Bronchial epithelial cell (primary cell): ENCODE data around the gene CFP. TPM values are rescaled to one million over a fixed set of nuclear protein-coding genes. Genes with fewer than 3 reads are reported as not detected.

ENCODE experiments used
- DNase-seq: peaks from one replicate; pipeline ENCODE4 v3.0.0-alpha.2; 2010; ENCODE audit warnings: low read depth
- FAIRE-seq: peaks from 2 replicates; lab custom pipeline; 2011; peaks lifted over from hg19 to GRCh38; lab: Jason Lieb, UNC
- H3K27me3 ChIP-seq: 2 replicates; pipeline ENCODE4 v1.5.1; 2011; ENCODE audit warnings: low read length; ENCODE audit not compliant: control insufficient read depth, insufficient read depth
- H3K36me3 ChIP-seq: 2 replicates; pipeline ENCODE4 v1.5.1; 2011; ENCODE audit warnings: low read length; ENCODE audit not compliant: control insufficient read depth, insufficient read depth
- H3K4me3 ChIP-seq: 2 replicates; pipeline ENCODE4 v1.5.1; 2011; ENCODE audit warnings: mild to moderate bottlenecking, low read depth, low read length, control low read depth
- total RNA-seq: library from RNA; depleted of rRNA; stranded (reverse); fragments of >200 nt; gene quantifications from 2 replicates; pipeline ENCODE4 v1.2.1, GENCODE V29; 2014
- TF ChIP-seq, protein P1 (sequence below): IDR thresholded peaks from 2 replicates; pipeline ENCODE4 v1.5.1; 2011; ENCODE audit warnings: mild to moderate bottlenecking, moderate library complexity, low read length, control low read depth, inconsistent platforms; ENCODE audit not compliant: insufficient read depth, severe bottlenecking

The CFP gene
- total RNA-seq, 1 donor from 2014 or later, result 0.26 TPM

DNA sequence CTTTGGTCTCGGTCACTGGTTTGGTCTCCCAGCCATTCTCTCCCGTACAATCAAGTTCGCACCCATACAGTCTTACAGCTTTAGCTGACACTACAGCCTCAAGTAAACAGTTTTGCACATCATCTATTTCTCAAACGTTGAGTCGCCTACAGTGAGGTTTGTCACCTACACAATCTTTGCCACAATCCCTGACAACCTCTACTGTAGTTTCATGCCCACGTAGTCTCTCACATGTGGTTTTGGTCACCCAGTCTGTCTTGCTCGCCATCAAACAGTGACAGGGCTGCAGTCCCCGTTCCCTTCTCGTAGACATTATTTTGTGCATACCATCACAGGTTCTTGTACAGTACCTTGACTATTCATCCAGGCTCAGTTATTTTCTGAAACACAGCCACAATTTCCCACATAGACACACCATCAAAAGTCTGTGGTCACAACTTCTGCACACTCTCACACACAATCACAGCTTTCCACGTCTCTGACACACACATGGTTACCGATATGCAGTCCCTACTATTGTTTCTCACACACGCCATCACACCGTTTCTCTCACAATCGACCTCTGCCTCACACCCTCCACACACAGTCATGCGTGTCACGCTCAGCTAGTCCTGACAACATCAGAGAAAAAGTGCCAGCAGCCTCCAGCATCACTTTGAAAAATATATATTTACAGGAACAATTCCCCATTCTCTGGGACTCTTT lies 5.3 kb upstream of the CFP start:
- TF ChIP-seq, protein P1, sequence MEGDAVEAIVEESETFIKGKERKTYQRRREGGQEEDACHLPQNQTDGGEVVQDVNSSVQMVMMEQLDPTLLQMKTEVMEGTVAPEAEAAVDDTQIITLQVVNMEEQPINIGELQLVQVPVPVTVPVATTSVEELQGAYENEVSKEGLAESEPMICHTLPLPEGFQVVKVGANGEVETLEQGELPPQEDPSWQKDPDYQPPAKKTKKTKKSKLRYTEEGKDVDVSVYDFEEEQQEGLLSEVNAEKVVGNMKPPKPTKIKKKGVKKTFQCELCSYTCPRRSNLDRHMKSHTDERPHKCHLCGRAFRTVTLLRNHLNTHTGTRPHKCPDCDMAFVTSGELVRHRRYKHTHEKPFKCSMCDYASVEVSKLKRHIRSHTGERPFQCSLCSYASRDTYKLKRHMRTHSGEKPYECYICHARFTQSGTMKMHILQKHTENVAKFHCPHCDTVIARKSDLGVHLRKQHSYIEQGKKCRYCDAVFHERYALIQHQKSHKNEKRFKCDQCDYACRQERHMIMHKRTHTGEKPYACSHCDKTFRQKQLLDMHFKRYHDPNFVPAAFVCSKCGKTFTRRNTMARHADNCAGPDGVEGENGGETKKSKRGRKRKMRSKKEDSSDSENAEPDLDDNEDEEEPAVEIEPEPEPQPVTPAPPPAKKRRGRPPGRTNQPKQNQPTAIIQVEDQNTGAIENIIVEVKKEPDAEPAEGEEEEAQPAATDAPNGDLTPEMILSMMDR, result no peak
- FAIRE-seq, result peak; percentile 52

DNA sequence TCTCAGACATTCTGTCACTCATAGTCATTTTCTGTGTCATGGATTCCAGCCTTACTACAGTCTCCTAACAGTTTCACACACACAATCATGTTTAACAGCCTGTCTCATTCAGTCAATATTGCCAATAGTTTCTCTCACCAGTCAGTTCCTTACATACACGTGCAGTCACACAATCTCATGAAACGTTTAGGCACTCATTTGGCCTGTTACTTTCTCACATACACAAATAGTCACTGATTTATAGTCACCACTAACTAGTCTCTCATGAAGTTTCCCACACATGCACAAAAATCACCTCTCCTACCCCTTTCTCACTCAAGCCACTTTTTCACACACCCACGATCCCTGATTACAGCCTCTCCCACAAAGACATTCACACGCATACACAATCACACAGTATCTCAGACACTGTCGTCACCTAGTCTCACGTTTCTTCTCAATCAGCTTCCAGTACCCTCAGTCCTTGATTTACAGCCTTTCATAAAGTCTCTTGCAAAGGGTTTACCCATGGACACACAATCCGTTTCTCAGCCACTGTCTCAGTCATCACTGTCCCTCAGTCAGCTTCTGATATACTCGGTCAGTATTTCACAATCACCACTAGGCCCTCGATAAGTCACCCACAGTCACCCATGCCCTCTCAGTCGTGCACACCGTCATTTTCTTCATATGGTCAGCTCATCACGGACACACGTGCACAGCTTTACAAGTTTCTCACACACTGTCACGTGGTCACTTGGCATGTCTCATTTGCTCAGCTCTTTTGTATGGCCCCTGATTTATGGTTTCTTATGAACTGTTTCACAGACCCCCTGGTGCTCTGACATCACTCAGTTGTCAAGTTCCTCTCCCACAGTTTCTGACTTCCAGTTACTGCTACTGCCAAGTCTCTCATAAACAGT lies 4.2 kb upstream of the CFP start:
- TF ChIP-seq, protein P1, result no peak
- Histone ChIP-seq H3K27me3 (no peaks in the 10 kb centered on the region), H3K36me3 (peaks cover 3% of the 10 kb centered on the region), H3K4me3 (no peak overlapping the region)
- FAIRE-seq (peak; percentile 7), DNase-seq (no peak)

More for the DNA sequence above, 5.3 kb upstream of the CFP start:
- no peaks in the 10 kb centered on the region for H3K27me3 ChIP-seq
- H3K4me3 ChIP-seq, result no peak overlapping the region
- peaks cover 4% of the 10 kb centered on the region for H3K36me3 ChIP-seq
- no peak for DNase-seq

DNA sequence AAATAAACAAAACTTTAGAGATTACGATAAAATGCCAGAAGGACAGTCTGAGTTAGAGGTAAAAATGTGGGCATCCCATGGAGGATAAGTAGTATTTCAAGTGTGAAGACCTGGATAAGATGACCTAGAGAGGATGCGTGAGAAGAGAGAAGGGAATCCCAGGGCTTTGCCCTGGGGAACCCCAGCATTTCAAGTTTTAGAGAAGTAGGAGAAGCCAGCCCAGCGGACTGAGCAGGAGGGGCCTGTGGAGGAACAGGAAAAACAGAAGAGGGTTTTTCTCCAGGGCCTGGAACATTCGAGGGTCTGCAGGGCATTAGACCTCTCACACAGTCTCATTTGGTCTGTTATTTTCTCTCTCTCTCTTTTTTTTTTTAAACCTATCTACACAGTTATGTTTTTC lies 2.9 kb upstream of the CFP start:
- H3K36me3 ChIP-seq, result peaks cover 3% of the 10 kb centered on the region
- FAIRE-seq (no peak), DNase-seq (no peak)
- no peak overlapping the region for H3K4me3 ChIP-seq
- TF ChIP-seq, protein P1, result no peak
- no peaks in the 10 kb centered on the region for H3K27me3 ChIP-seq

DNA sequence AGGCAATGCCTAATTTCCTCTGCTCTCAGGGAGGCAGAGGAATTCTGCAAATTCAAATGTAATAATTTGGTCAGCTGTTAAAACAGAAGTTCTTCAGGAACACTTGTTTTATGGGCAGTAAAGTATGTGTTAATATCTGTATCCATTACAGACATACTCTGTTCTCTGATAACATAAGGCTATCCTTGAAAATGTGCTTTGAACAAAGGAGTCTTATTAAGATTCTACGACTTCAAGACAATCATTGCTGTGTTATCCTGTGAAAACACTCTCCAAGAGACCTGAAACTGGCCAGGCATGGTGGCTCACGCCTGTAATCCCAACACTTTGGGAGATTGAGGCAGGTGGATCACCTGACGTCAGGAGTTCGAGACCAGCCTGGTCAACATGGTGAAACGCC lies 1.9 kb upstream of the CFP start:
- peaks cover 1% of the 10 kb centered on the region for H3K36me3 ChIP-seq
- FAIRE-seq (no peak), DNase-seq (no peak)
- no peak overlapping the region for H3K4me3 ChIP-seq
- H3K27me3 ChIP-seq, result no peaks in the 10 kb centered on the region
- TF ChIP-seq, protein P1, result no peak

DNA sequence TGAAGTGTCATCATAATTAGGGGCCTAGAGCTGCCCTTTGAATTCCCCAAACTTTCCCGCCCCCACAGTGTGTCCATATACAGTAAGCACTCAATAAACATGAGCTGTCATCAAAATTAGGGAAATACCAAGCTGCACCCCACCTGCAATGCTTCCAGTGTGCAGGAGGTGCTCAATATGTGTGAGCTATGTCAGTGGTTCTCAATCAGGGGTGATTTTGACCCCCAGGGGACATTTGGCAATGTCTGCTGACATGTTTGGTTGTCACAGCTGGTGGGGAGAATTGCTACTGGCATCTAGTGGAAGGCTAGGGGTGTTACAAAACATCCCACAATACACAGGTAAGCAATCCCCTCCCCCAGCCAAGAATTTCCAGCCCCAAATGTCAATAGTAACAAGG lies 748 bp downstream of the CFP start:
- H3K27me3 ChIP-seq, result no peaks in the 10 kb centered on the region
- H3K36me3 ChIP-seq, result no peaks in the 10 kb centered on the region
- FAIRE-seq (no peak), DNase-seq (peak; percentile 19)
- no peak overlapping the region for H3K4me3 ChIP-seq
- TF ChIP-seq, protein P1, result peak; percentile 24
